GM12878 (cell line): ENCODE results near the gene LIG1. TPM values are rescaled to one million over a fixed set of nuclear protein-coding genes. Genes with fewer than 3 reads are reported as not detected.

Experiments used
- ATAC-seq: fragments of 200-7000 bp; cut with Tn5 transposase; 3 replicates; pipeline ENCODE4 v1.9.1; 2020; ENCODE audit warnings: mild to moderate bottlenecking, moderate library complexity
- BruUV-seq: library from RNA; stranded (reverse); fragments of 400-500 nt; replicated peaks from 2 replicates; lab custom pipeline; 2021; lab: Mats Ljungman, UMichigan
- CTCF ChIA-PET: fragments of 300-600 bp; sonication (Branson Sonifier 250); formaldehyde crosslinking; extraction: SDS; loops from one replicate; lab custom pipeline; 2021; ENCODE audit warnings: inconsistent platforms; lab: Yijun Ruan, JAX
- POLR2A ChIA-PET: fragments of 350-600 bp; formaldehyde crosslinking; extraction: SDS; loops from one replicate; lab custom pipeline; 2021; ENCODE audit warnings: inconsistent platforms; lab: Charles Lee
- RAD21 ChIA-PET: fragments of 300-600 bp; sonication (Branson Sonifier 250); formaldehyde crosslinking; loops from one replicate; lab custom pipeline; 2023; ENCODE audit warnings: antibody characterized with exemption; ENCODE audit not compliant: unreplicated experiment; lab: Charles Lee
- SMC1A ChIA-PET: fragments of 300-600 bp; sonication (Branson Sonifier 250); formaldehyde crosslinking; loops from one replicate; lab custom pipeline; 2023; ENCODE audit not compliant: unreplicated experiment, uncharacterized antibody; lab: Charles Lee
- DNase-seq: peaks from one replicate; pipeline ENCODE4 v3.0.0-alpha.2; 2011; ENCODE audit warnings: low read depth, low spot score
- FAIRE-seq: peaks from 3 replicates; lab custom pipeline; 2011; peaks lifted over from hg19 to GRCh38; lab: Jason Lieb, UNC
- H2AFZ ChIP-seq: 2 replicates; pipeline ENCODE4 v1.6.0; 2011; ENCODE audit warnings: low read depth, low read length, control low read depth; ENCODE audit not compliant: control insufficient read depth
- H3K27ac ChIP-seq: 2 replicates; pipeline ENCODE4 v1.5.1; 2011; ENCODE audit warnings: control low read depth; ENCODE audit not compliant: control insufficient read depth, insufficient read depth
- H3K27me3 ChIP-seq, 2 experiments: replicated peaks in 1 of 2; 2 replicates each; pipeline versions ENCODE4 v1.6.0 to v1.6.1; 2011; ENCODE audit warnings: low read length in 1 of 2; ENCODE audit not compliant: control insufficient read depth in 2 of 2, insufficient read depth in 2 of 2
- H3K36me3 ChIP-seq, 2 experiments: 2 replicates each; pipeline ENCODE4 v1.5.1; 2011; ENCODE audit warnings: low read length in 1 of 2; ENCODE audit not compliant: control insufficient read depth in 2 of 2, insufficient read depth in 2 of 2
- H3K4me1 ChIP-seq: 2 replicates; pipeline ENCODE4 v1.6.1; 2011; ENCODE audit warnings: mild to moderate bottlenecking, low read length, moderate library complexity, mixed read lengths; ENCODE audit not compliant: control insufficient read depth, insufficient read depth
- H3K4me2 ChIP-seq: 2 replicates; pipeline ENCODE4 v1.6.0; 2011; ENCODE audit warnings: control low read depth; ENCODE audit not compliant: control insufficient read depth, insufficient read depth
- H3K4me3 ChIP-seq: fragments of 200-600 bp; sonication (generic); 2 replicates; pipeline ENCODE4 v1.5.1; 2016
- H3K79me2 ChIP-seq: 2 replicates; pipeline ENCODE4 v1.6.0; 2011; ENCODE audit warnings: low read length; ENCODE audit not compliant: control insufficient read depth, insufficient read depth
- H3K9ac ChIP-seq: 2 replicates; pipeline ENCODE4 v1.8.0; 2011; ENCODE audit warnings: low read length, control low read depth, mixed read lengths; ENCODE audit not compliant: control insufficient read depth, insufficient read depth
- H3K9me3 ChIP-seq: replicated peaks from 3 replicates; pipeline ENCODE4 v1.5.1; 2011; ENCODE audit warnings: mild to moderate bottlenecking, low read length; ENCODE audit not compliant: control insufficient read depth, insufficient read depth
- H4K20me1 ChIP-seq: 2 replicates; pipeline ENCODE4 v1.6.0; 2011; ENCODE audit not compliant: control insufficient read depth, insufficient read depth
- CBFB ChIP-seq: IDR thresholded peaks from 2 replicates; pipeline ENCODE4 v1.6.1; 2016; ENCODE audit warnings: antibody characterized with exemption, low read depth
- CBX5 ChIP-seq: sonication (generic); IDR thresholded peaks from 2 replicates; pipeline ENCODE4 v1.6.1; 2016; ENCODE audit warnings: low read depth, moderate library complexity, mild to moderate bottlenecking, inconsistent platforms
- DPF2 ChIP-seq: fragments of 450-650 bp; IDR thresholded peaks from 2 replicates; pipeline ENCODE4 v1.6.1; 2017; ENCODE audit warnings: mild to moderate bottlenecking
- IRF4 ChIP-seq: IDR thresholded peaks from 2 replicates; pipeline ENCODE4 v1.6.1; 2011; ENCODE audit warnings: low read depth, low read length
- LARP7 ChIP-seq: fragments of 450-650 bp; IDR thresholded peaks from 2 replicates; pipeline ENCODE4 v1.6.1; 2017; ENCODE audit warnings: mild to moderate bottlenecking
- NFYB ChIP-seq: IDR thresholded peaks from 2 replicates; pipeline ENCODE4 v1.6.1; 2011; ENCODE audit warnings: low read depth, mild to moderate bottlenecking, low read length, improper control_type of control experiment, moderate library complexity; ENCODE audit not compliant: insufficient read depth
- RCOR1 ChIP-seq: conservative IDR thresholded peaks from 2 replicates; pipeline ENCODE4 v1.6.1; 2012; ENCODE audit warnings: low read depth, low read length, improper control_type of control experiment
- RFX5 ChIP-seq: IDR thresholded peaks from 2 replicates; pipeline ENCODE4 v1.6.1; 2011; ENCODE audit warnings: low read depth, low read length, improper control_type of control experiment
- RUNX3 ChIP-seq: IDR thresholded peaks from 2 replicates; pipeline ENCODE4 v1.6.1; 2012; ENCODE audit warnings: low read length, inconsistent platforms
- ZNF384 ChIP-seq: IDR thresholded peaks from 2 replicates; pipeline ENCODE4 v1.6.1; 2012; ENCODE audit warnings: low read depth, mild to moderate bottlenecking, low read length, improper control_type of control experiment, borderline replicate concordance
- WGBS: methylation state at CpG from one replicate; pipeline ENCODE4 v1.1.6; 2016; ENCODE audit warnings: low lambda C conversion rate; ENCODE audit not compliant: insufficient replicate concordance, insufficient coverage; ENCODE audit errors: missing lambda C conversion rate; 5-methylcytosine and 5-hydroxymethylcytosine counted together
- in situ Hi-C: fragments of 300-500 bp; cut with MboI; formaldehyde crosslinking; loops from 9 replicates; pipeline ENCODE4 v1.14.3; 2018; ENCODE audit warnings: mixed read lengths
- intact Hi-C: fragments of 100-400 bp; cut with micrococcal nuclease; formaldehyde crosslinking; loops from one replicate; pipeline ENCODE4 v1.14.2; 2022; ENCODE audit not compliant: unreplicated experiment
- polyA plus RNA-seq, 11 experiments: library from polyadenylated mRNA; depleted of rRNA in 4 of 11; unstranded in 6 of 11; stranded (reverse) in 5 of 11; fragments of >200 nt; fragmentation: Nextera tagmentation in 4 of 11; fragmentation: Illumina TruSeq in 1 of 11; extraction: Ambion mirVana in 4 of 11; extraction: Trizol in 1 of 11; gene quantifications; 1 replicate in 1 of 11; 2 replicates in 10 of 11; pipeline versions ENCODE4 v1.2.1 to v1.2.3, GENCODE V29; 2011 to 2016; ENCODE audit warnings: inconsistent platforms in 2 of 11, missing spikeins in 2 of 11, low read depth in 1 of 11
- total RNA-seq, 4 experiments: library from RNA; depleted of rRNA in 3 of 4; stranded (reverse); fragments of >200 nt in 3 of 4; fragmentation: Illumina TruSeq in 1 of 4; extraction: Trizol in 1 of 4; gene quantifications; 2 replicates each; pipeline versions ENCODE4 v1.2.1 to v1.2.3, GENCODE V29; 2013 to 2021
- TF ChIP-seq, protein P1 (sequence below): fragments of 450-650 bp; IDR thresholded peaks from 2 replicates; pipeline ENCODE4 v1.6.1; 2018; ENCODE audit warnings: borderline replicate concordance, mild to moderate bottlenecking; ENCODE audit not compliant: partially characterized antibody
- TF ChIP-seq, protein P2 (sequence below): fragments of 450-650 bp; IDR thresholded peaks from 2 replicates; pipeline ENCODE4 v1.6.1; 2017; ENCODE audit warnings: mild to moderate bottlenecking

The LIG1 gene
- total and polyA plus RNA-seq, 10 of the 15 experiments (the other 5 are each of a cell fraction or from before 2014, with no cell fraction given): 7.8 to 117 (median 73.7) TPM

DNA sequence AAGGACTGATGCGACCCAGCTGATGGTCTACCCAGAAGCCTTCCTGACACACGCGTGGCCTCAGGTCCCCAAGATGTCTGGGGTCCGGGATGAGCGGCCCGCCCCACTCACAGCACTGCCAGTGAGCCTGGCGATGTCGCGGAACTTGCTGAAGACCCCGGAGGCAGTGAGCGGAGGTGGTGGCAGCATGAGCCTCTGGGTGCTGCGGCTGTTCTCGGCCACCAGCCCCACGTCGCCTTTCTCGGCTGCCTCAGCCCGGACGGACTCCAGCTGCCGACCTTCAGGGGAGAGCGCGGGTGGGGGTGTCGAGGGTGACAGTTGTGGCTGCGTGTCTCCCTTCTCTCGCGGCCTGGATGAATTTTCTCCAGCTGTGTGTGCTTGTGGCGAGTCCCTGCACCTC is 32.7 kb downstream of the LIG1 start:
- no peak overlapping the region for H3K9ac ChIP-seq
- no peak overlapping the region for H3K4me3 ChIP-seq
- intact Hi-C loops (no loop called here), in situ Hi-C loops (no loop called here)
- ATAC-seq (no peak), DNase-seq (no peak), FAIRE-seq (no peak)
- ChIA-PET SMC1A (no interaction called here), RAD21 (no interaction called here), POLR2A (no interaction called here), CTCF (interaction anchor here (0.6 kb wide), 1 partner anchor 33 kb away, joined by 3 read pairs; no protein-coding TSS in a partner anchor)
- no peaks in the 10 kb centered on the region for H3K9me3 ChIP-seq
- no peaks in the 10 kb centered on the region for H3K4me1 ChIP-seq
- no peaks in the 10 kb centered on the region for H4K20me1 ChIP-seq
- H3K36me3 ChIP-seq: peaks cover 9 to 17% of the 10 kb centered on the region in 2 experiments
- H3K79me2 ChIP-seq: no peaks in the 10 kb centered on the region
- 97% methylated on average over 25 of the region's 26 CpGs for WGBS
- no peak overlapping the region for H3K4me2 ChIP-seq
- H3K27me3 ChIP-seq: no peaks in the 10 kb centered on the region
- H3K27ac ChIP-seq: no peak overlapping the region
- H2AFZ ChIP-seq: no peak overlapping the region
- BruUV-seq: no TSS peak
- TF ChIP-seq CBFB (no peak), DPF2 (no peak), RCOR1 (no peak), LARP7 (no peak), RUNX3 (no peak), NFYB (no peak), IRF4 (no peak), CBX5 (no peak), ZNF384 (no peak), RFX5 (no peak)
- TF ChIP-seq, protein P1, sequence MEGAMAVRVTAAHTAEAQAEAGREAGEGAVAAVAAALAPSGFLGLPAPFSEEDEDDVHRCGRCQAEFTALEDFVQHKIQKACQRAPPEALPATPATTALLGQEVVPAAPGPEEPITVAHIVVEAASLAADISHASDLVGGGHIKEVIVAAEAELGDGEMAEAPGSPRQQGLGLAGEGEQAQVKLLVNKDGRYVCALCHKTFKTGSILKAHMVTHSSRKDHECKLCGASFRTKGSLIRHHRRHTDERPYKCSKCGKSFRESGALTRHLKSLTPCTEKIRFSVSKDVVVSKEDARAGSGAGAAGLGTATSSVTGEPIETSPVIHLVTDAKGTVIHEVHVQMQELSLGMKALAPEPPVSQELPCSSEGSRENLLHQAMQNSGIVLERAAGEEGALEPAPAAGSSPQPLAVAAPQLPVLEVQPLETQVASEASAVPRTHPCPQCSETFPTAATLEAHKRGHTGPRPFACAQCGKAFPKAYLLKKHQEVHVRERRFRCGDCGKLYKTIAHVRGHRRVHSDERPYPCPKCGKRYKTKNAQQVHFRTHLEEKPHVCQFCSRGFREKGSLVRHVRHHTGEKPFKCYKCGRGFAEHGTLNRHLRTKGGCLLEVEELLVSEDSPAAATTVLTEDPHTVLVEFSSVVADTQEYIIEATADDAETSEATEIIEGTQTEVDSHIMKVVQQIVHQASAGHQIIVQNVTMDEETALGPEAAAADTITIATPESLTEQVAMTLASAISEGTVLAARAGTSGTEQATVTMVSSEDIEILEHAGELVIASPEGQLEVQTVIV: no peak
- TF ChIP-seq, protein P2, sequence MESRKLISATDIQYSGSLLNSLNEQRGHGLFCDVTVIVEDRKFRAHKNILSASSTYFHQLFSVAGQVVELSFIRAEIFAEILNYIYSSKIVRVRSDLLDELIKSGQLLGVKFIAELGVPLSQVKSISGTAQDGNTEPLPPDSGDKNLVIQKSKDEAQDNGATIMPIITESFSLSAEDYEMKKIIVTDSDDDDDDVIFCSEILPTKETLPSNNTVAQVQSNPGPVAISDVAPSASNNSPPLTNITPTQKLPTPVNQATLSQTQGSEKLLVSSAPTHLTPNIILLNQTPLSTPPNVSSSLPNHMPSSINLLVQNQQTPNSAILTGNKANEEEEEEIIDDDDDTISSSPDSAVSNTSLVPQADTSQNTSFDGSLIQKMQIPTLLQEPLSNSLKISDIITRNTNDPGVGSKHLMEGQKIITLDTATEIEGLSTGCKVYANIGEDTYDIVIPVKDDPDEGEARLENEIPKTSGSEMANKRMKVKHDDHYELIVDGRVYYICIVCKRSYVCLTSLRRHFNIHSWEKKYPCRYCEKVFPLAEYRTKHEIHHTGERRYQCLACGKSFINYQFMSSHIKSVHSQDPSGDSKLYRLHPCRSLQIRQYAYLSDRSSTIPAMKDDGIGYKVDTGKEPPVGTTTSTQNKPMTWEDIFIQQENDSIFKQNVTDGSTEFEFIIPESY: no peak
